Mesothelial cell of epicardium (in vitro differentiated cells): ENCODE results near the gene DEPDC5. TPM values are rescaled to one million over a fixed set of nuclear protein-coding genes. Genes with fewer than 3 reads are reported as not detected.
A peak's percentile ranks its signal among the peaks of the same experiment; 100 is the strongest.

Experiments used
- DNase-seq, 2 experiments: peaks; one replicate each; pipeline ENCODE4 v3.0.0; 2021; ENCODE audit warnings: low spot score in 2 of 2; ENCODE audit not compliant: unreplicated experiment in 2 of 2
- H3K27ac Mint-ChIP-seq: 2 replicates; pipeline ENCODE4 v1.8.0; 2021; ENCODE audit warnings: mixed read lengths
- H3K27me3 Mint-ChIP-seq: 2 replicates; pipeline ENCODE4 v1.8.0; 2021; ENCODE audit warnings: low read depth, mixed read lengths
- H3K36me3 Mint-ChIP-seq: 2 replicates; pipeline ENCODE4 v1.8.0; 2021; ENCODE audit warnings: mixed read lengths
- H3K4me1 Mint-ChIP-seq: 2 replicates; pipeline ENCODE4 v1.8.0; 2021; ENCODE audit warnings: mixed read lengths
- H3K4me3 Mint-ChIP-seq: 2 replicates; pipeline ENCODE4 v1.8.0; 2021; ENCODE audit warnings: mild to moderate bottlenecking, moderate library complexity, mixed read lengths
- H3K9me3 Mint-ChIP-seq: 2 replicates; pipeline ENCODE4 v1.8.0; 2021; ENCODE audit warnings: mixed read lengths
- total RNA-seq: library from RNA; stranded (reverse); gene quantifications from 3 replicates; pipeline ENCODE4 v1.2.1, GENCODE V29; 2021
- TF ChIP-seq, protein P1 (sequence below): fragments of 200-600 bp; sonication (generic); IDR thresholded peaks from one replicate; pipeline ENCODE4 v1.5.0; 2021; ENCODE audit warnings: antibody characterized with exemption; ENCODE audit not compliant: unreplicated experiment

DEPDC5 gene
- total RNA-seq, 1 donor from 2014 or later: 38.3 TPM

DNA sequence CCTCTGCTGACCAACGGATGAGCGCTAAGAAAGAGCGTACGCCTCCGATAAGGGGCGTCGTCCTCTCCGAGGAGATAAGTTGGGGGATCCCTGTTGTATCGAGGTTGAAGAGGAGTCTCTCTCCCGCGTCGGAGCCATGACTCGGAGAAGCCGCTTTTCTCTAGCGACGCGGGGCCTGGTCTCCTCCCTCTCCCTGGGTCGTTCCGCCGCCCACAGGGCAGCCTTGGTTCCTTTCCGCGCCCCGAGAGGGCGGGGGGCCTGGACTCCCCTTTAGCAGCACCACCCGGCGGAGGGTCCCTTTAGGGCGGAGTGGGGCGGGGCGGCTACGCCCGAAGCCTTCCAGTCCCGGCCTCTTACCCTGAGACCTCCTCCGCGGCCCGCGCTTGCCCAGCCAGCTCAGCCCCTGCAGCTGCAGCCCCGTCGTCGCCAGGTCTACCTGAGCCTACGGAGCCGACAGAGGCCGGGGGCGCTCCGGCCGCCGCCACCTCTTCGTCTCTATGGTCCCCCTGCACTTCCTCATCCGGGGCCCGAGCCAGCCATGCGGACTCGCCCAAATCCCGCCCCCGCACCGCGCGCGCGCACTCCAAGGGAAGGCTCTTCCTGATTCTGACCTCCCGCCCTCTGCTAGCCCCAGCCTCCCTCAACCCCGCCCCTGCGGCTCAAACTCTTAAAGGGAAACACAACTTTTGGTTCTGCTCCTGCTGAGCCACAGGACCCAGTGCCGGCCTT, 4.0 kb upstream of the DEPDC5 start, which contains the start of gene PRR14L:
Gene PRR14L, minus strand, starts transcription at position 497 of the 729 bp plus-strand sequence. CDS start 11,272 bp downstream, outside the sequence.
- H3K27ac Mint-ChIP-seq: peak within 1 kb of the TSS; percentile 89
- peak within 1 kb of the TSS; percentile 90 for H3K4me3 Mint-ChIP-seq
- peak; percentile 96 to 98 for DNase-seq
- peaks cover 9% of the 10 kb centered on the region for H3K36me3 Mint-ChIP-seq
- peaks cover 44% of the 10 kb centered on the region for H3K4me1 Mint-ChIP-seq
- H3K27me3 Mint-ChIP-seq: no peaks in the 10 kb centered on the region
- no peaks in the 10 kb centered on the region for H3K9me3 Mint-ChIP-seq
- TF ChIP-seq, protein P1, sequence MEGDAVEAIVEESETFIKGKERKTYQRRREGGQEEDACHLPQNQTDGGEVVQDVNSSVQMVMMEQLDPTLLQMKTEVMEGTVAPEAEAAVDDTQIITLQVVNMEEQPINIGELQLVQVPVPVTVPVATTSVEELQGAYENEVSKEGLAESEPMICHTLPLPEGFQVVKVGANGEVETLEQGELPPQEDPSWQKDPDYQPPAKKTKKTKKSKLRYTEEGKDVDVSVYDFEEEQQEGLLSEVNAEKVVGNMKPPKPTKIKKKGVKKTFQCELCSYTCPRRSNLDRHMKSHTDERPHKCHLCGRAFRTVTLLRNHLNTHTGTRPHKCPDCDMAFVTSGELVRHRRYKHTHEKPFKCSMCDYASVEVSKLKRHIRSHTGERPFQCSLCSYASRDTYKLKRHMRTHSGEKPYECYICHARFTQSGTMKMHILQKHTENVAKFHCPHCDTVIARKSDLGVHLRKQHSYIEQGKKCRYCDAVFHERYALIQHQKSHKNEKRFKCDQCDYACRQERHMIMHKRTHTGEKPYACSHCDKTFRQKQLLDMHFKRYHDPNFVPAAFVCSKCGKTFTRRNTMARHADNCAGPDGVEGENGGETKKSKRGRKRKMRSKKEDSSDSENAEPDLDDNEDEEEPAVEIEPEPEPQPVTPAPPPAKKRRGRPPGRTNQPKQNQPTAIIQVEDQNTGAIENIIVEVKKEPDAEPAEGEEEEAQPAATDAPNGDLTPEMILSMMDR: no peak

DNA sequence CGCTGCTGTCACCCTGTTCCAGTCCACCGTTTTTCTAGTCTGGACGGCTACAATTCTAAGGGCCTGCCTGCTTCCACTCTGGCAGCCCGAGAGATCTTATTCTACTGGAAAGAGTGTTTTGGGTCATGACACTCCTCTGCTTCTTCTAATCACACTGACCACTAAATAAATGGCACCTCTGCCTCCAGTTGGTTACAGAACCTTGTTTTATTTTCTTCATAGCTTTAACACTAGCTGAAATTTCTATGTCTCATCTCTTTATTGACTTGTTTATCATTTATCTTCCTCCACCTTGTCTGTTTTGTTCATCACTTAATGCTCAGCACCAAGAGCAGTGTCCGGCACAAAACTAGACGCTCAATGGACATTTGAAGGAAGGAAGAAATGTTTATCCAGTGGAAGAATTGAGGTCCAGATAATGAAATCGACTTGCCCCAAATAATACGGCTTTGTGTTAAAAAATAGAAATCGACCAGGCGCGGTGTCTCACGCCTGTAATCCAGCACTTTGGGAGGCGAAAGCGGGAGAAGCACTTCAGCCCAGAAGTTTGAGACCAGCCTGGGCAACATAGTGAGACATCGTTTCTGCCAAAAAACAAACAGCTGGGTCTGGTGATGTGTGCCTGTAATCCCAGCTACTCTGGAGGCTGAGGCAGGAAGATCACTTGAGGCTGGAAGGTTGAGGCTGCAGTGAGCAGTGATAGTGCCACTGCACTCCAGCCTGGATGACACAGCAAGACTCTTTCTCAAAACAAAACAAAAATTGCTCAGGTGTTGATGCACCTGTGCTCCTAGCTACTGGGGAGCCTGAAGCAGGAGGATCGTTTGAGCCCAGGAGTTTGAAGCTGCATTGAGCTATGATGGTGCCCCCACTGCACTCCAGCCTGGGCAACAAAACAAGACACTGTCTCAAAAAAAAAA, 3.2 kb upstream of the DEPDC5 start:
- H3K4me3 Mint-ChIP-seq: peak overlapping the region; percentile 90
- H3K27me3 Mint-ChIP-seq: no peaks in the 10 kb centered on the region
- H3K36me3 Mint-ChIP-seq: peaks cover 9% of the 10 kb centered on the region
- DNase-seq: no peak
- peaks cover 50% of the 10 kb centered on the region for H3K4me1 Mint-ChIP-seq
- TF ChIP-seq, protein P1: no peak
- H3K27ac Mint-ChIP-seq: peak overlapping the region; percentile 89
- H3K9me3 Mint-ChIP-seq: no peaks in the 10 kb centered on the region

DNA sequence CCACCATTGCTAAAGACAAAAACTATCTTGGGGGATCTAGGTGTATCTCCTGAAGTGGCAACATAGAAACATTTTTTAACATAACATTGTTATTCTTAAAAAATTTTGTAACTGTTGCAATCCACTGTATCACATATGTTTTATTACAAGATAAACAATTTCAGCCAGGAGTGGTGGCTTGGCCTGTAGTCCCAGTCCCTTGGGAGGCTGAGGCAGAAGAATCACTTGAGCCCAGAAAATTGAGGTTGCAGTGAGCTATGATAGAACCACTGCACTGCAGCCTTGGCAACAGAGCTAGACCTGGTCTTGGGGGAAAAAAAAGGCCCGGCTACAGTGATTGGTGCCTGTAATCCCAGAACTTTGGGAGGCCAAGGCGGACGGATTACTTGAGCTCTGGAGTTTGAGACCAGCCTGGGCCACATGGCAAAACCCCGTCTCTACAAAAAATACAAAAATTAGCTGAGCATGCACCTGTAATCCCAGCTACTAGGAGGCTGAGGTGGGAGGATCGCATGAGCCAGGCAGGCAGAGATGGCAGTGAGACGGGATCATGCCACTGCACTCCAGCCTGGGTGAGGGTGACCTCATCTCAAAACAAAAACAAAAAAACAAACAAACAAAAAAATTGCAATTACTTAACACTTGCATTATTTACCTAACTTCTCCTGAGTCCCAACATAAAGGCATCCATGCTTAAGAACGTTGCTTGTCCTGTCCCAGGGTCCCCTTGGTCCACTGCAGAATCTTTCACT, 1.5 kb upstream of the DEPDC5 start:
- no peaks in the 10 kb centered on the region for H3K27me3 Mint-ChIP-seq
- no peak for DNase-seq
- H3K27ac Mint-ChIP-seq: peak overlapping the region; percentile 100
- H3K9me3 Mint-ChIP-seq: no peaks in the 10 kb centered on the region
- peaks cover 6% of the 10 kb centered on the region for H3K36me3 Mint-ChIP-seq
- H3K4me1 Mint-ChIP-seq: peaks cover 50% of the 10 kb centered on the region
- TF ChIP-seq, protein P1: no peak
- H3K4me3 Mint-ChIP-seq: peak overlapping the region; percentile 73

DNA sequence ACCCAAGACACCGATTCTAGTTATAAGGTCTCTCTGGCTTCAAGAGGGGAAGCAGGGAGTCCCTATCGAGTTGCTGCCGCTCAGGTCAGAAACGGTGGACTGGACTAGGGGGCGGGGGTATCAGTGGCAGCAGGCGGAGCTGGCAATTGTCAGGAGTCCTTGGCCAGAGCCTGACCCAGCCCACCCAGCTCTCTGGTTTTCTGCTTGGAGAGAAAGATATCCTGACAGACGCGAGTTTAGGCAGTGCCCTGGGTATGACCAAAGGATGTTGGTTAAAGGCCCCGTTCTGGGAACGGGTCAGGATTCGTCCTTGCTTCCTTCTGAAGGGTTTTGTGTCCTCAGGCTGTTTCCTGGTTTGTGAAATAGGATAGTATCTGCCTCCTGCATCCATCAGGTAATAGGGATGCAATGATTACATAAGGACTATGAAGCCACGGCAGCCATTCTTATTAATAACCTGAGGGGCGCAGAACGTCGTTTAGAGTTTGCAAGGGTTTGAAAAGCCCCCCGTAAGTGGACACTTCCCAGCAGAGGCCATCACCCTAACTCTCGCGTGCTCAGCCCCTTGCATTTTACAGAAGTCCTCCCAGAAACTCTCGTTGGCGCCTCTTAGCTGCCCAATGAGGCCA, 700 bp upstream of the DEPDC5 start:
- no peaks in the 10 kb centered on the region for H3K27me3 Mint-ChIP-seq
- TF ChIP-seq, protein P1: no peak
- no peaks in the 10 kb centered on the region for H3K9me3 Mint-ChIP-seq
- peak overlapping the region; percentile 100 for H3K27ac Mint-ChIP-seq
- H3K36me3 Mint-ChIP-seq: no peaks in the 10 kb centered on the region
- peak overlapping the region; percentile 73 for H3K4me3 Mint-ChIP-seq
- DNase-seq: peak in 1 of 2 experiments; percentile 47
- peaks cover 43% of the 10 kb centered on the region for H3K4me1 Mint-ChIP-seq

DNA sequence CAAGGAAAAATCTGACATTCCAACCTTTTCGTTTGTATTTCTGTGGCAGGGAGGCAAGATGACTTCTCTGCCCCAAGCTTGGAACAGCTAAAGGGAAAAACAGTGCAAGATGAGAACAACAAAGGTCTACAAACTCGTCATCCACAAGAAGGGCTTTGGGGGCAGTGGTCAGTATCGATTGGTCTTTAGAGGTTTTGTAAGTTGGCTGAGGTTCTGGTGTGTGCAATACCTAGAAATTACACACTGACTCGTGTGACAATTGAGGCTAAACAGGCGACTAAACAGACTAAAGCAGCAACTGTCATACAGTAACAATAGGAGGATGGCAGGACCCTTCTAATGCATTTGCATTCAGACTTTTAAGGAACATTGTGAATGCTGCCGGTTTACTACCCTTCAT, 994 bp downstream of the DEPDC5 start:
- peaks cover 33% of the 10 kb centered on the region for H3K4me1 Mint-ChIP-seq
- no peak for DNase-seq
- TF ChIP-seq, protein P1: no peak
- no peaks in the 10 kb centered on the region for H3K9me3 Mint-ChIP-seq
- H3K27me3 Mint-ChIP-seq: no peaks in the 10 kb centered on the region
- peaks cover 1% of the 10 kb centered on the region for H3K36me3 Mint-ChIP-seq
- peak overlapping the region; percentile 73 for H3K4me3 Mint-ChIP-seq
- H3K27ac Mint-ChIP-seq: peak overlapping the region; percentile 100
